ENCODE data around the gene SYNGR4.

The SYNGR4 gene

DNA sequence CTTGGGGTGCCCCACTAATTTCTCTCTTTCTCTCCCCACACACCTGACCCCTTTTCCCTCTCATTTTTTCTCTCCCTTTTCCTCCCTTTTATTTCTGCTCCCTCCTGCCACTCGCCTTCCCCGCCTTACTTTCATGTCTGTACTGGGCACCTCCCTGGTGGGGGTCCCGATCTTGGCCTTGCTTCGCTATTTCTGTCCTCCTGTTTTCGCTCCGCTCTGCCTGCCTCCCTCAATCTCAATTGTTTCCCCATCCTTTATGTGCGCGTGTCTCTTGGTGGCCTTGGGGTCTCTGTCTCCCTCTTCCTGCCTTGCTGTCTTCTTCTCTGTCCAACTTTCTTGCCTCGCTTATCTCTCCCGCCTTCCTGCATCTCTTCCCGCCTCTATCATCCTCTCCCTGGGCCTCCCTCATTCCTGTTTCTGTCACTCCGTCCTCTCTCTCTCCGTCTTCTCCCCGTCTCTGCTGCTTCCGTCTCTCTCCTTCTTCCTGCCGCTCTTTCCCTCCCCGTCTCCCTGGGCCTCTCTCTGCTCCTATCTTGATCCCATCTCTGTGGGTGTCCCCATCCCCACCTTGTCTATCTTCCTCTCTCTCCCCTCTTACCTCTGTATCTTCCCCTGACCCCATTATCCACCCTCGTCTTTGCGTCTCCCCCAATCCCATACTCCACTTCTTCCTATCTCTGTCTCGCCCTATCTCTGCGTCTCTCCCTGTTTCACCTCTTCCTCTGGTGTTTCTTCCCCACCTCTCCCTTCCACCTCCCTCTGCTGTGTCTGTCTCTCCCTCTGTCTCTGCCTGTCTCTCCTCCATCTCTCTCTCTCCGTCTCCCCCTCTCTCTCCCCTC is 33.3 kb downstream of the SYNGR4 start:
- no peak for DNase-seq

- peak; percentile 47 for DNase-seq
Observed at GRCh38 chr19:48398102-48398374, 33.9 kb downstream of the SYNGR4 start.

DNA sequence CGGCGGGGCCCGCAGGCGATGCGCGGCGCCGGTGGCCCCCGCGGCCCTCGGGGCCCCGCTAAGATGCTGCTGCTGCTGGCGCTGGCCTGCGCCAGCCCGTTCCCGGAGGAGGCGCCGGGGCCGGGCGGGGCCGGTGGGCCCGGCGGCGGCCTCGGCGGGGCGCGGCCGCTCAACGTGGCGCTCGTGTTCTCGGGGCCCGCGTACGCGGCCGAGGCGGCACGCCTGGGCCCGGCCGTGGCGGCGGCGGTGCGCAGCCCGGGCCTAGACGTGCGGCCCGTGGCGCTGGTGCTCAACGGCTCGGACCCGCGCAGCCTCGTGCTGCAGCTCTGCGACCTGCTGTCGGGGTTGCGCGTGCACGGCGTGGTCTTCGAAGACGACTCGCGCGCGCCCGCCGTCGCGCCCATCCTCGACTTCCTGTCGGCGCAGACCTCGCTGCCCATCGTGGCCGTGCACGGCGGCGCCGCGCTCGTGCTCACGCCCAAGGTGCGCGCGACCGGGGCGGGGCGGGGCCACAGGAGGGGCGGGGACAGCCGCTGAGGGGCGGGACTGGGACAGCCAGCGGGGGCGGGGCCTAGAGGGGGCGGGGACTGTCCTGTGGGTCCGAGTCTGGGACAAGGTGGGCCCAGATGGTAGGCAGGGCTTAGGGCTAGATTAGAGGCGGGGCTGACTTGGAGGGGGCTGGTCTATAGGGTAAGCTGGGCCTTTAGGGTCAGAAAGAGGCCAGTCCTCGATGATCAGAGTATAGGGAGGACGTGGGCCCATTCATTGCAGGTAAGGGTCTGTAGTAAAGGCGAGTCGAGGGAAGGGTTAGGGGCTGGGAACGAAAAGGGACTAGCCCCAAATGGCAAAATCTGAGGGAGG is 34.4 kb downstream of the SYNGR4 start:
- peak; percentile 69 for DNase-seq

GRCh38 chr19:48400018-48400742 is 36.0 kb downstream of the SYNGR4 start:
- peak; percentile 52 for DNase-seq

DNA sequence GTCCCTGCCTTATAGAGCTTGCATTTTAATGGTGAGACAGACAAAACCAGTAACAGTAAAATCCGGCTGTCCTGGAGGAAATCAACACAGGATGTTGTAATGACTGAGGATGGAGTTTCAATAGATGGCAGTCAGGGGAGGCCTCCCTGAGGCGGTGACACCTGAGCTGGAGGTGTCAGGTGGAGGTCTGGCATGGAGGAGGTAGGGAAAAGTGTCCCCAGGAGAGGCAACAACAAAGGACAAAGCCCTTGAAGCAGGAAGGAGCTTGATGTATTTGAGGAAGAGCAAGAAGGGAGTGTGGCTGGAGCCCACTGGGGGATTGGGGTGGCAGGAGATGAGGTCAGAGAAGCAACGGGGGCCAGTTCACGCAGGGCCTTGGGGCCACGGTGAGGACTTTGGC is 37.1 kb downstream of the SYNGR4 start:
- no peak for DNase-seq

DNA sequence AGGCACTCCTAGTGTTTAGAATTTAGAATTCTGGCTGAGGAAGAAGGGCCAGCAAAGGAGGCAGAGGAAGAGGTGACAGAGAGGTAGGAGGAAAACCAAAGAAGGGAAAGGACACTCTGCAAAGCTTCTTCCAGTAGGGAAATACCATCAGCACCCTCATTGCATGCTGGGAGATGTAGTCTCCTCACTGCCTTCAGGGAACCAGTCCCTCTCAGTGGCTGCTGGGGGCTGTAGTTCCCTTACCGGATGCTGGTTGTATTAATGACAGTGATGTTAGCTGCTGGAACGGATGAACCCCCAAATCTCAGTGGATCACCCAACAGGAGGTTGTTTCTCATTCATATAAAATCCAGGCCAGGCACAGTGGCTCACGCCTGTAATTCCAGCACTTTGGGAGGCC is 39.4 kb downstream of the SYNGR4 start:
- no peak for DNase-seq

DNA sequence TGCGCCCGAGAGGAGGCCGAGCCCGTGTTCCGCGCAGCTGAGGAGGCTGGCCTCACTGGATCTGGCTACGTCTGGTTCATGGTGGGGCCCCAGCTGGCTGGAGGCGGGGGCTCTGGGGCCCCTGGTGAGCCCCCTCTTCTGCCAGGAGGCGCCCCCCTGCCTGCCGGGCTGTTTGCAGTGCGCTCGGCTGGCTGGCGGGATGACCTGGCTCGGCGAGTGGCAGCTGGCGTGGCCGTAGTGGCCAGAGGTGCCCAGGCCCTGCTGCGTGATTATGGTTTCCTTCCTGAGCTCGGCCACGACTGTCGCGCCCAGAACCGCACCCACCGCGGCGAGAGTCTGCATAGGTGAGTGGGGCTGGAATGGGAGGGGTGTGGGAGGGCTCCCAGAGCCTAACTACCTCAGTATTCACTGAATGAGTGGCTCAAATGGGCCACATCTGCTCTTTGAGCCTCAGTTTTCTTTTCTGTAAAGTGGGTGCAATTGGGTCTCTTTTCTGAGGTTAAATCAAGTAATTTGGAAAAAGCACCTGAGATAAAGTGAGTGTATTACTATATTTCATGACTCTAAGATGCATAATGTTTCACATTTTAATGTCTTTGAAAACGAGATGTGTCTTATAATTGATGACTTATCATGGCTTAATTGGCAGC is 41.0 kb downstream of the SYNGR4 start:
- DNase-seq = no peak

DNA sequence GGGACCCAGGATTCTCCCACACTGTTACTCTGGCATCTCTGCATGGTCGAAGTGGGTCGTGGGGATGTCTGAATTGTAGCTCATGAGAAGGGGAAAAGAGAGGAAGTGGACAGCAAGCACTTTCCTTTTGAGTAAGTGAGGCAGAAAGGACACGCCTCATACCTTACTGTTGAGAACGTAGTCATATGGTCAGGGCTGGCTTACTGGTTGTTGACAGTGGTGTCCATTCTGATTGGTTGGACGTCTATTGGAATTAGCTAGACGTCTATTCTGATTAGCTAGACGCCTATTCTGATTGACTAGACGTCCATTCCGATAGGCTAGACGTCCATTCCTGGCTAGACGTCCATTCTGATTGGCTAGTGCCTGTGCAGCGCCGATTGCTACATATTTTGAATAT is 41.7 kb downstream of the SYNGR4 start:
- no peak for DNase-seq

DNA sequence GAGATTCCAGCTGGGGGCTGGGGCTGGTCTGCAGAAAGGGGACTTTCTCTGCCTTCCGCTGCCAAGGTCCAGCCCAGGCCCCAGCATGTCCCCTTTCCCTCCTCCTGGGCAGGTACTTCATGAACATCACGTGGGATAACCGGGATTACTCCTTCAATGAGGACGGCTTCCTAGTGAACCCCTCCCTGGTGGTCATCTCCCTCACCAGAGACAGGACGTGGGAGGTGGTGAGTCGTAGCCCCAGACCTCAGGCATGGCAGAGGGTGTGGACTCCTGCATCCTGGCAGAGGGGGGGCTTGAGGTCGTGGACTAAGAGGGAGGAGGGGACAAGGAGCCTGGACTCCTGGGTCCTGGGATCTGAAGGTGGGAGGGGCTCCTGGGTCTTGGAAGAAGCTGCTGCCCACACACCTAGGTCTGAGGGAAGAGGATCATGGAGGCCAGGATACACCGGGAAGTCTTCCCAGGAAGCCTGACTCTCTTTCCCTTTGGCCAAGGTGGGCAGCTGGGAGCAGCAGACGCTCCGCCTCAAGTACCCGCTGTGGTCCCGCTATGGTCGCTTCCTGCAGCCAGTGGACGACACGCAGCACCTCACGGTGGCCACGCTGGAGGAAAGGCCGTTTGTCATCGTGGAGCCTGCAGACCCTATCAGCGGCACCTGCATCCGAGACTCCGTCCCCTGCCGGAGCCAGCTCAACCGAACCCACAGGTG is 49.9 kb downstream of the SYNGR4 start:
- peak; percentile 43 for DNase-seq

- no peak for DNase-seq
Observed at GRCh38 chr19:48415395-48415794, 51.2 kb downstream of the SYNGR4 start.

DNA sequence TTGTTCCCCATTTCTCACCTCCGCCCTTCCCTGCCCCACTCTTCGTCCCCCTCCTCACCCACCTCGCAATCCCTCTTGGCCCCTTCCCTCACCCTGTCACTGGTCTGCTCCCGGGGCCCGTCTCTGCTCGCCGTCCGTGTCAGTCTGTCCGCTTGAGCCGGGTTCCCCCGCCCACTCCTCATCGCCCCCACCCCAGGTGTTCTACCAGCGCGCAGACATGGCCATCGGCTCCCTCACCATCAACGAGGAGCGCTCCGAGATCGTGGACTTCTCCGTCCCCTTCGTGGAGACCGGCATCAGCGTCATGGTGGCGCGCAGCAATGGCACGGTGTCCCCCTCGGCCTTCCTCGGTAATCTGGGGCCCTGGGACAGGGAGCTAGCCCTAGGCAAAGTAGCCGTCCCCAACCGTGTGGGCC is 51.6 kb downstream of the SYNGR4 start:
- no peak for DNase-seq

DNA sequence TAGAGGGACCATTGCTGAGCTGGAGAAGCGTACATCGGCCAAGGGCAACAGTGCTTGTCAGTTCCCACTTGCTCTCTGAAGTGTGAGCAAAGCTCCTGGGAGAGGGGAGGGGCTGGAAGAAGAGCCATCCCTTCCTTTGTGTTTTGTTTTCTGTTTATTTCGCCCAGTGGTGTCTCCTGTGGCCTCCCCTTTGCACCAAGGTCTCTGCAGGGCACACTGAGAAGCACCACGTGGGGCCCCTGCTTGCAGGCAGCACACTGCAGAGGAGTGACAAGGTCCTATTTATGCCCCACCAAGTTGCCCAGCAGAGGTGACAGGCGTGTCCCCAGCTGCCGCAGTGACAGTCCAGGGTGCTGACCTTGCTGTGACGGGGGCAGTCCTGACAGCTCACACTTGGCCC is 53.3 kb downstream of the SYNGR4 start:
- DNase-seq = no peak

GRCh38 chr19:48418317-48419064 is 54.3 kb downstream of the SYNGR4 start:
- no peak for DNase-seq

DNA sequence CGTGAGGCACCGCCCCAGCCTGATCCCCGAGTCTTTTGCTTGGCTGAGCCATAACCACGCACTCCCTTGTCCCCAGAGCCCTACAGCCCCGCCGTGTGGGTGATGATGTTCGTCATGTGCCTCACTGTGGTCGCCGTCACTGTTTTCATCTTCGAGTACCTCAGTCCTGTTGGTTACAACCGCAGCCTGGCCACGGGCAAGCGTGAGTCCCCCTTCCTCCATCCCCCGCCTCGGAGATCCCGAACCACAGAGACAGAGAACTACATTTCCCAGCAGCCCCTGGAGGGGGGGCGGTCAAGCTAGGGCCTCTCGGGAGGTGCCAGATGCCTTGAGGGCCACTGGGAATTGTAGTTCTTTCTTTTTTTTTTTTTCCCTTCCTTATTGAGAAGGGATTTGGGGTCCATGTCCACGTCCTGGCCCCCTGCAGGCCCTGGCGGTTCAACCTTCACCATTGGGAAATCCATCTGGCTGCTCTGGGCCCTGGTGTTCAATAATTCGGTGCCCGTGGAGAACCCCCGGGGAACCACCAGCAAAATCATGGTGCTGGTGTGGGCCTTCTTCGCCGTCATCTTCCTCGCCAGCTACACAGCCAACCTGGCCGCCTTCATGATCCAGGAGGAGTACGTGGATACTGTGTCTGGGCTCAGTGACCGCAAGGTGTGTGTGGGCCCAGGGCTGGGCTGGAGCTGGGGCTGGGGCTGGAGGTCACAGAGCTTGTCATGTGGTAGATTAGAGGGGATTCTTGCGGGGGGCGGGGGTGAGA is 55.2 kb downstream of the SYNGR4 start:
- peak; percentile 38 for DNase-seq

GRCh38 chr19:48421548-48421947 is 57.4 kb downstream of the SYNGR4 start:
- no peak for DNase-seq

DNA sequence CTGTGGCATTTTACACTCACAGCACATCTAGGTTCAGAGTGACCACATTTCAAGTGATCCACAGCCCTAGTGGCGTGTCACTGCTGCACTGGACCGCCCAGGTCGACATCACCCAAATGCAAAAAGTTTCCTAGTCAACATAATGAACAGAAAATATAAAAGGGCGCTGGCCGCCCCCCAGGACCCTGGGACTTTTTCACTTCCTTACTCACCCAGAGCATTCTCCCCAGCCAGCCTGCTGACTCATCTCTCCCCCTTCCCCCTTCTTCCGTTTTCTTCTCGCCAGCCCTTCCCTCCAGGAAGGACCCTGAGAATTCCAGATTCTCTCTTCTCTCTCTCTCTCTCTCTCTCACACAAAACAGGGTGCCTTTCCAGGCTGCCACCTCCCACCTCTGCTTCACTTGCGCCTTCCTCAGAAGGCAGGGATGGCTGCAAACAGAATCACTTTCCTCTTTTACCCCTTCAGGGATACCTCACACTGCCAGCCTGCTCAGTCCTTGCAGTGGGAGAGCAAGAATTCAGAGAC is 60.6 kb downstream of the SYNGR4 start:
- DNase-seq = no peak
